HEK293 (cell line): ENCODE measurements around the gene FAAP100.

Experiments
- CTCF ChIA-PET: fragments of 350-600 bp; formaldehyde crosslinking; extraction: SDS; loops from one replicate; lab custom pipeline; 2021; ENCODE audit warnings: antibody characterized with exemption; lab: Yijun Ruan, JAX
- POLR2A ChIA-PET: fragments of 300-600 bp; formaldehyde crosslinking; extraction: SDS; loops from one replicate; lab custom pipeline; 2020; ENCODE audit warnings: antibody characterized with exemption, inconsistent platforms; lab: Yijun Ruan, JAX
- H3K27ac ChIP-seq: fragments of 200-500 bp; sonication (Bioruptor generic); 2 replicates; pipeline ENCODE4 v1.5.1; 2014; ENCODE audit warnings: low read depth, low read length, control low read depth, inconsistent platforms; ENCODE audit errors: extremely low read depth
- H3K36me3 ChIP-seq, 2 experiments: fragments of 200-500 bp in 1 of 2; sonication (Bioruptor generic) in 1 of 2; 1 replicate in 1 of 2; 2 replicates in 1 of 2; pipeline ENCODE4 v1.5.1; 2014 to 2017; ENCODE audit warnings: inconsistent platforms in 2 of 2, low read length in 2 of 2; ENCODE audit not compliant: control insufficient read depth in 2 of 2, insufficient read depth in 1 of 2
- H3K4me1 ChIP-seq: fragments of 200-500 bp; sonication (Bioruptor generic); 2 replicates; pipeline ENCODE4 v1.5.1; 2014; ENCODE audit warnings: mild to moderate bottlenecking, low read length, inconsistent platforms; ENCODE audit not compliant: control insufficient read depth, insufficient read depth
- H3K4me3 ChIP-seq: 2 replicates; pipeline ENCODE4 v1.5.1; 2011; ENCODE audit warnings: low read depth, mild to moderate bottlenecking, control low read depth, low read length, moderate library complexity
- H3K9me3 ChIP-seq: fragments of 200-500 bp; sonication (Bioruptor generic); 2 replicates; pipeline ENCODE4 v1.5.1; 2014; ENCODE audit warnings: low read depth, low read length, inconsistent platforms; ENCODE audit not compliant: control insufficient read depth, insufficient read depth
- AEBP2 ChIP-seq: fragments of 450-650 bp; formaldehyde crosslinking; IDR thresholded peaks from 2 replicates; pipeline ENCODE4 v1.5.1; 2016; ENCODE audit warnings: missing biosample characterization, missing genetic modification characterization, borderline replicate concordance
- EGR2 ChIP-seq: fragments of 450-650 bp; formaldehyde crosslinking; IDR thresholded peaks from 2 replicates; pipeline ENCODE4 v1.5.1; 2016; ENCODE audit warnings: low read depth, missing biosample characterization, missing genetic modification characterization
- PRDM1 ChIP-seq: fragments of 450-650 bp; formaldehyde crosslinking; IDR thresholded peaks from 2 replicates; pipeline ENCODE4; 2016; ENCODE audit warnings: missing biosample characterization, missing genetic modification characterization
- YY2 ChIP-seq: fragments of 450-650 bp; formaldehyde crosslinking; IDR thresholded peaks from 2 replicates; pipeline ENCODE4 v1.5.1; 2016; ENCODE audit warnings: missing biosample characterization, missing genetic modification characterization
- ZBTB20 ChIP-seq: fragments of 450-650 bp; formaldehyde crosslinking; IDR thresholded peaks from 2 replicates; pipeline ENCODE4 v1.5.1; 2016; ENCODE audit warnings: missing biosample characterization, missing genetic modification characterization
- ZBTB6 ChIP-seq: fragments of 450-650 bp; formaldehyde crosslinking; IDR thresholded peaks from 2 replicates; pipeline ENCODE4 v1.5.1; 2017; ENCODE audit warnings: missing biosample characterization, missing genetic modification characterization
- ZBTB8A ChIP-seq: fragments of 450-650 bp; formaldehyde crosslinking; IDR thresholded peaks from 2 replicates; pipeline ENCODE4 v1.5.1; 2016; ENCODE audit warnings: missing biosample characterization, missing genetic modification characterization
- ZFHX2 ChIP-seq: fragments of 450-650 bp; formaldehyde crosslinking; conservative IDR thresholded peaks from 2 replicates; pipeline ENCODE4 v1.5.1; 2016; ENCODE audit warnings: missing biosample characterization, missing genetic modification characterization
- ZNF10 ChIP-seq: fragments of 450-650 bp; formaldehyde crosslinking; IDR thresholded peaks from 2 replicates; pipeline ENCODE4 v1.5.1; 2017; ENCODE audit warnings: missing biosample characterization, missing genetic modification characterization
- ZNF146 ChIP-seq: fragments of 450-650 bp; formaldehyde crosslinking; IDR thresholded peaks from 2 replicates; pipeline ENCODE4 v1.5.1; 2016; ENCODE audit warnings: missing biosample characterization, missing genetic modification characterization
- ZNF302 ChIP-seq: fragments of 450-650 bp; formaldehyde crosslinking; IDR thresholded peaks from 2 replicates; pipeline ENCODE4 v1.5.1; 2016; ENCODE audit warnings: missing biosample characterization, missing genetic modification characterization, low read depth
- ZNF366 ChIP-seq: fragments of 450-650 bp; formaldehyde crosslinking; conservative IDR thresholded peaks from 2 replicates; pipeline ENCODE4 v1.5.1; 2016; ENCODE audit warnings: missing biosample characterization, missing genetic modification characterization
- ZNF426 ChIP-seq: fragments of 450-650 bp; formaldehyde crosslinking; IDR thresholded peaks from 2 replicates; pipeline ENCODE4 v1.5.1; 2017; ENCODE audit warnings: missing biosample characterization, missing genetic modification characterization, mild to moderate bottlenecking, inconsistent platforms, moderate library complexity
- ZNF513 ChIP-seq: fragments of 450-650 bp; IDR thresholded peaks from 2 replicates; pipeline ENCODE4 v1.5.1; 2018; ENCODE audit warnings: missing biosample characterization, missing genetic modification characterization
- ZNF544 ChIP-seq: fragments of 450-650 bp; formaldehyde crosslinking; IDR thresholded peaks from 2 replicates; pipeline ENCODE4 v1.5.0; 2017; ENCODE audit warnings: missing biosample characterization, missing genetic modification characterization
- ZNF670 ChIP-seq: fragments of 450-650 bp; formaldehyde crosslinking; IDR thresholded peaks from 2 replicates; pipeline ENCODE4 v1.5.1; 2016; ENCODE audit warnings: missing biosample characterization, missing genetic modification characterization, low read depth
- ZNF747 ChIP-seq: fragments of 450-650 bp; formaldehyde crosslinking; IDR thresholded peaks from 2 replicates; pipeline ENCODE4 v1.5.1; 2016; ENCODE audit warnings: missing biosample characterization, missing genetic modification characterization
- ZNF776 ChIP-seq: fragments of 450-650 bp; formaldehyde crosslinking; IDR thresholded peaks from 2 replicates; pipeline ENCODE4 v1.5.0; 2017; ENCODE audit warnings: missing biosample characterization, missing genetic modification characterization, borderline replicate concordance
- ZNF837 ChIP-seq: fragments of 450-650 bp; formaldehyde crosslinking; IDR thresholded peaks from 2 replicates; pipeline ENCODE4 v1.5.1; 2016; ENCODE audit warnings: missing biosample characterization, missing genetic modification characterization

Gene FAAP100

GRCh38 chr17:81534157-81535006 is 17.8 kb downstream of the FAAP100 start (continued):
- TF ChIP-seq ZBTB8A: no peak
- TF ChIP-seq EGR2 (tag by site-specific recombination): peak; percentile 33; the same call in 1 of the 2 replicates
- no peak for TF ChIP-seq ZNF747 (tag by site-specific recombination)
- TF ChIP-seq ZFHX2 (tag by site-specific recombination): peak; percentile 31; the same call in 1 of the 2 replicates
- TF ChIP-seq ZNF302 (tag by site-specific recombination): no peak
- no peak for TF ChIP-seq ZNF10 (tag by site-specific recombination)
- no peak for TF ChIP-seq ZNF513 (tag by site-specific recombination)

GRCh38 chr17:81533339-81534141 is 18.6 kb downstream of the FAAP100 start:
- CTCF ChIA-PET: no interaction called here

GRCh38 chr17:81532490-81533287 is 19.5 kb downstream of the FAAP100 start:
- Histone ChIP-seq H3K4me3 (no peak overlapping the region), H3K36me3 (no peaks in the 10 kb centered on the region), H3K27ac (no peak overlapping the region), H3K9me3 (no peaks in the 10 kb centered on the region), H3K4me1 (no peaks in the 10 kb centered on the region)
- ChIA-PET POLR2A (interaction anchor here (0.5 to 0.6 kb wide), 2 partner anchors 78 to 383 kb away, joined by 3 to 4 read pairs; no protein-coding TSS in a partner anchor), CTCF (no interaction called here)
- TF ChIP-seq ZNF513 (tag by site-specific recombination): peak; percentile 93
- TF ChIP-seq ZBTB6 (tag by site-specific recombination): peak; percentile 30; the same call in 1 of the 2 replicates
- no peak for TF ChIP-seq ZNF426 (tag by site-specific recombination)
- no peak for TF ChIP-seq ZNF776 (tag by site-specific recombination)
- no peak for TF ChIP-seq ZNF670 (tag by site-specific recombination)
- TF ChIP-seq ZNF146 (tag by site-specific recombination): 0 out of 2 replicates have a peak, but pooled peaks have one; percentile 5
- peak; percentile 40; the same call in 1 of the 2 replicates for TF ChIP-seq ZNF366 (tag by site-specific recombination)
- 0 out of 2 replicates have a peak, but pooled peaks have one; percentile 27 for TF ChIP-seq ZNF544 (tag by site-specific recombination)
- TF ChIP-seq YY2 (tag by site-specific recombination): peak; percentile 46; the same call in 1 of the 2 replicates
- TF ChIP-seq PRDM1 (tag by site-specific recombination): peak; percentile 12; the same call in 1 of the 2 replicates
- TF ChIP-seq AEBP2: peak; percentile 76; the same call in 1 of the 2 replicates

More at GRCh38 chr17:81533339-81534141, 18.6 kb downstream of the FAAP100 start:
- H3K4me1 ChIP-seq: no peaks in the 10 kb centered on the region
- no peaks in the 10 kb centered on the region for H3K9me3 ChIP-seq
- no peak for TF ChIP-seq ZNF837 (tag by site-specific recombination)
- TF ChIP-seq ZBTB20 (tag by site-specific recombination): peak; percentile 30; the same call in 1 of the 2 replicates
- H3K4me3 ChIP-seq: no peak overlapping the region
- H3K36me3 ChIP-seq: peaks cover 0 to 6% of the 10 kb centered on the region in 2 experiments; a peak in 1 of 3 replicates
- no peak overlapping the region for H3K27ac ChIP-seq
- POLR2A ChIA-PET: interaction anchor here (0.5 to 1.4 kb wide), 7 partner anchors 11 to 382 kb away, joined by 3 to 10 read pairs (median 5); partner anchors contain the start of gene ACTG1
